K562 (cell line): ENCODE measurements around the gene ABCA13. TPM values are rescaled to one million over a fixed set of nuclear protein-coding genes. Genes with fewer than 3 reads are reported as not detected.

Experiments
- ARID2 ChIP-seq: fragments of 450-650 bp; IDR thresholded peaks from 2 replicates; pipeline ENCODE4 v1.6.1; 2017; ENCODE audit warnings: antibody characterized with exemption, mild to moderate bottlenecking
- CTCFL ChIP-seq: IDR thresholded peaks from 2 replicates; pipeline ENCODE4 v1.6.1; 2011; ENCODE audit warnings: borderline replicate concordance, low read depth, mild to moderate bottlenecking, moderate library complexity, low read length; ENCODE audit not compliant: insufficient read depth, poor library complexity, severe bottlenecking
- DNMT1 ChIP-seq: fragments of 450-650 bp; IDR thresholded peaks from 2 replicates; pipeline ENCODE4 v1.6.1; 2016; ENCODE audit warnings: antibody characterized with exemption, mild to moderate bottlenecking
- SMAD1 ChIP-seq: fragments of 150-350 bp; IDR thresholded peaks from 2 replicates; pipeline ENCODE4 v1.6.1; 2014; ENCODE audit warnings: low read length, low read depth; ENCODE audit not compliant: partially characterized antibody
- SRSF1 ChIP-seq: fragments of 200-400 bp; formaldehyde crosslinking; IDR thresholded peaks from 2 replicates; pipeline ENCODE4 v1.6.1; 2017; ENCODE audit warnings: mild to moderate bottlenecking, low read depth, low read length, moderate library complexity
- ZNF318 ChIP-seq, 2 experiments: fragments of 450-650 bp; IDR thresholded peaks; 2 replicates each; pipeline ENCODE4 v1.6.1; 2016; ENCODE audit warnings: mild to moderate bottlenecking in 2 of 2, borderline replicate concordance in 1 of 2, low read depth in 1 of 2, moderate library complexity in 1 of 2
- polyA plus RNA-seq, 8 experiments: library from polyadenylated mRNA; depleted of rRNA in 4 of 8; stranded (reverse) in 5 of 8; unstranded in 3 of 8; fragments of >200 nt; fragmentation: Nextera tagmentation in 2 of 8; fragmentation: Illumina TruSeq in 1 of 8; extraction: Ambion mirVana in 2 of 8; extraction: Trizol in 1 of 8; gene quantifications; 2 replicates each; pipeline versions ENCODE4 v1.2.1 to v1.2.3, GENCODE V29; 2011 to 2014; ENCODE audit warnings: inconsistent platforms in 1 of 8, missing spikeins in 1 of 8
- total RNA-seq, 7 experiments: library from RNA; depleted of rRNA in 6 of 7; stranded (reverse); fragments of >200 nt in 6 of 7; fragmentation: Illumina TruSeq in 2 of 7; extraction: Trizol in 2 of 7; gene quantifications; 2 replicates each; pipeline versions ENCODE4 v1.2.1 to v1.2.3, GENCODE V29; 2011 to 2021; ENCODE audit warnings: low replicate concordance in 1 of 7

The ABCA13 gene
- total and polyA plus RNA-seq, 9 of the 15 experiments (the other 6 are each of a cell fraction or from before 2014, with no cell fraction given) = 0.14 to 1.5 (median 0.38) TPM

- TF ChIP-seq CTCFL (no peak), DNMT1 (no peak), SRSF1 (no peak), ARID2 (no peak), ZNF318 (IDR thresholded peaks at IDR 0.05; ENCODE audit: borderline replicate concordance in 1 of 2, low read depth in 1 of 2) (no peak), SMAD1 (no peak)
These were observed 248.1 kb downstream of the ABCA13 start (continued) for GRCh38 chr7:48419401-48419800.
